B cell (primary cell): ENCODE results near the gene BUB1. TPM values are rescaled to one million over a fixed set of nuclear protein-coding genes. Genes with fewer than 3 reads are reported as not detected.

Experiments used
- ATAC-seq: fragments of 200-7000 bp; cut with Tn5 transposase; one replicate; pipeline ENCODE4 v1.10.0; 2021; ENCODE audit warnings: low read depth, mild to moderate bottlenecking, moderate number of reproducible peaks, moderate library complexity
- CTCF ChIA-PET: fragments of 350-600 bp; sonication (Branson Sonifier 250); formaldehyde crosslinking; loops from one replicate; lab custom pipeline; 2021; ENCODE audit warnings: antibody characterized with exemption, inconsistent platforms; lab: Charles Lee
- POLR2A ChIA-PET: fragments of 350-600 bp; sonication (Branson Sonifier 250); formaldehyde crosslinking; loops from one replicate; lab custom pipeline; 2021; ENCODE audit warnings: antibody characterized with exemption; lab: Charles Lee
- DNase-seq: peaks from one replicate; pipeline ENCODE4 v3.0.0; 2013
- H2AFZ ChIP-seq: 2 replicates; pipeline ENCODE4 v1.6.1; 2012; ENCODE audit warnings: mild to moderate bottlenecking, low read depth, low read length; ENCODE audit not compliant: insufficient read depth, poor library complexity, severe bottlenecking
- H3K27ac ChIP-seq, 2 donors: 1 replicate in 1 of 2; 2 replicates in 1 of 2; pipeline ENCODE4 v1.5.1; 2012 to 2013; ENCODE audit warnings: low read length in 2 of 2, mild to moderate bottlenecking in 2 of 2, moderate library complexity in 1 of 2
- H3K27me3 ChIP-seq, 4 experiments: fragments of 200-600 bp in 1 of 4; sonication (generic) in 1 of 4; replicated peaks in 1 of 4; 1 replicate in 2 of 4; 2 replicates in 2 of 4; pipeline versions ENCODE4 v1.6.1 to v1.7.0; 2013 to 2016; ENCODE audit warnings: low read length in 3 of 4, mild to moderate bottlenecking in 2 of 4, mixed read lengths in 1 of 4, moderate library complexity in 1 of 4; ENCODE audit not compliant: insufficient read depth in 4 of 4, control insufficient read depth in 3 of 4; ENCODE audit errors: control extremely low read depth in 1 of 4
- H3K36me3 ChIP-seq, 2 experiments: replicated peaks in 1 of 2; 1 replicate in 1 of 2; 2 replicates in 1 of 2; pipeline versions ENCODE4 v1.6.1 to v1.7.1; 2013; ENCODE audit warnings: low read length in 1 of 2; ENCODE audit not compliant: insufficient read depth in 2 of 2, control insufficient read depth in 1 of 2; ENCODE audit errors: control extremely low read depth in 1 of 2, extremely low read depth in 1 of 2
- H3K4me1 ChIP-seq, 2 donors: fragments of 200-600 bp in 1 of 2; sonication (generic) in 1 of 2; 1 replicate in 1 of 2; 2 replicates in 1 of 2; pipeline versions ENCODE4 v1.5.1 to v1.6.1; 2013 to 2017; ENCODE audit warnings: low read length in 2 of 2; ENCODE audit not compliant: control insufficient read depth in 2 of 2, insufficient read depth in 2 of 2
- H3K4me2 ChIP-seq: replicated peaks from 2 replicates; pipeline ENCODE3; 2012; ENCODE audit warnings: mild to moderate bottlenecking, low read depth, low read length; ENCODE audit not compliant: poor library complexity, severe bottlenecking
- H3K4me3 ChIP-seq, 5 experiments: fragments of 200-600 bp in 1 of 5; sonication (generic) in 1 of 5; 1 replicate in 3 of 5; 2 replicates in 2 of 5; pipeline versions ENCODE4 v1.5.1 to v1.7.0; 2011 to 2016; ENCODE audit warnings: low read length in 4 of 5, mild to moderate bottlenecking in 4 of 5, low read depth in 2 of 5, control low read depth in 1 of 5, moderate library complexity in 1 of 5; ENCODE audit not compliant: insufficient read depth in 1 of 5; ENCODE audit errors: control extremely low read depth in 1 of 5, extremely low read depth in 1 of 5
- H3K79me2 ChIP-seq: fragments of 200-600 bp; sonication (generic); one replicate; pipeline ENCODE4 v1.6.0; 2016; ENCODE audit warnings: low read length; ENCODE audit not compliant: control insufficient read depth, insufficient read depth
- H3K9ac ChIP-seq: fragments of 200-600 bp; sonication (generic); 2 replicates; pipeline ENCODE4 v1.6.1; 2017; ENCODE audit warnings: mild to moderate bottlenecking, low read length, moderate library complexity
- H3K9me3 ChIP-seq, 3 donors: one replicate each; pipeline versions ENCODE4 v1.6.1 to v1.7.1; 2013; ENCODE audit warnings: low read length in 2 of 3; ENCODE audit not compliant: control insufficient read depth in 2 of 3, insufficient read depth in 1 of 3; ENCODE audit errors: control extremely low read depth in 1 of 3
- H4K20me1 ChIP-seq: 2 replicates; pipeline ENCODE4 v1.6.0; 2012; ENCODE audit warnings: mild to moderate bottlenecking, low read length; ENCODE audit not compliant: insufficient read depth, control insufficient read depth, poor library complexity, severe bottlenecking
- H3K27ac Mint-ChIP-seq: one replicate; pipeline ENCODE4 v1.8.0; 2021; ENCODE audit warnings: mixed read lengths
- H3K27me3 Mint-ChIP-seq: one replicate; pipeline ENCODE4 v1.8.0; 2021; ENCODE audit warnings: mixed read lengths
- H3K4me1 Mint-ChIP-seq: one replicate; pipeline ENCODE4 v1.8.0; 2021; ENCODE audit warnings: mixed read lengths
- H3K4me3 Mint-ChIP-seq: one replicate; pipeline ENCODE4 v1.8.0; 2021; ENCODE audit warnings: mixed read lengths
- H3K9me3 Mint-ChIP-seq: one replicate; pipeline ENCODE4 v1.8.0; 2022; ENCODE audit warnings: mixed read lengths; ENCODE audit not compliant: insufficient read depth
- CTCF ChIP-seq: fragments of 200-600 bp; IDR thresholded peaks from one replicate; pipeline ENCODE4 v1.8.0; 2022; ENCODE audit warnings: antibody characterized with exemption, mild to moderate bottlenecking
- EZH2 ChIP-seq: IDR thresholded peaks from 2 replicates; pipeline ENCODE4 v1.6.1; 2012; ENCODE audit warnings: borderline replicate concordance, low read depth, mild to moderate bottlenecking, moderate library complexity, low read length; ENCODE audit not compliant: insufficient read depth, poor library complexity, severe bottlenecking
- WGBS: methylation state at CpG from one replicate; pipeline ENCODE4 v1.1.5; 2013; ENCODE audit warnings: missing lambda C conversion rate; ENCODE audit not compliant: insufficient coverage; 5-methylcytosine and 5-hydroxymethylcytosine counted together
- intact Hi-C: fragments of 100-400 bp; cut with micrococcal nuclease; formaldehyde crosslinking; loops from one replicate; pipeline ENCODE4 v1.10.0; 2022
- polyA plus RNA-seq: library from polyadenylated mRNA; depleted of rRNA; stranded (reverse); fragments of >200 nt; gene quantifications from 2 replicates; pipeline ENCODE4 v1.2.3, GENCODE V29; 2012
- total RNA-seq, 2 donors: library from RNA; stranded (reverse); fragments of 120-200 nt in 1 of 2; gene quantifications; 1 replicate in 1 of 2; 2 replicates in 1 of 2; pipeline versions ENCODE4 v1.2.3 to v1.2.4, GENCODE V29; 2013 to 2022

BUB1 gene
- total and polyA plus RNA-seq, 2 donors (not counting 1 experiment from before 2014, with no cell fraction given): 0.85 to 2.0 TPM

GRCh38 chr2:110718990-110719389 lies 41.1 kb upstream of the BUB1 start:
- Mint-ChIP-seq H3K27ac (no peak overlapping the region), H3K9me3 (no peaks in the 10 kb centered on the region), H3K27me3 (peaks cover 53% of the 10 kb centered on the region), H3K4me3 (no peak overlapping the region), H3K4me1 (no peaks in the 10 kb centered on the region)
- Histone ChIP-seq H4K20me1 (no peaks in the 10 kb centered on the region), H3K36me3 (no peaks in the 10 kb centered on the region), H2AFZ (no peak overlapping the region), H3K79me2 (no peaks in the 10 kb centered on the region), H3K27me3 (peaks cover 0 to 14% (median 10%) of the 10 kb centered on the region in 4 experiments), H3K9ac (no peak overlapping the region), H3K4me1 (no peaks in the 10 kb centered on the region), H3K9me3 (no peaks in the 10 kb centered on the region), H3K27ac (no peak overlapping the region), H3K4me2 (no peak overlapping the region), H3K4me3 (no peak overlapping the region)
- no peak for DNase-seq
- POLR2A ChIA-PET: no interaction called here
- intact Hi-C loops: no loop called here
- TF ChIP-seq CTCF (no peak), EZH2 (no peak)
- ATAC-seq: no peak
- CTCF ChIA-PET: interaction anchor here (0.7 kb wide), 1 partner anchor 9 kb away, joined by 3 read pairs; no protein-coding TSS in a partner anchor
- 80% methylated on average over 1 of the region's 2 CpGs for WGBS

GRCh38 chr2:110718382-110718781 lies 40.5 kb upstream of the BUB1 start:
- Histone ChIP-seq H3K4me1 (no peaks in the 10 kb centered on the region), H3K36me3 (no peaks in the 10 kb centered on the region), H3K27me3 (peaks cover 0 to 14% (median 10%) of the 10 kb centered on the region in 4 experiments), H3K9ac (no peak overlapping the region), H3K27ac (no peak overlapping the region), H3K9me3 (no peaks in the 10 kb centered on the region), H3K4me3 (no peak overlapping the region), H3K79me2 (no peaks in the 10 kb centered on the region), H2AFZ (no peak overlapping the region), H3K4me2 (no peak overlapping the region), H4K20me1 (no peaks in the 10 kb centered on the region)
- POLR2A ChIA-PET: no interaction called here
- no CpG with 5 or more reads among the region's 2 CpGs for WGBS
- Mint-ChIP-seq H3K27me3 (peaks cover 53% of the 10 kb centered on the region), H3K9me3 (no peaks in the 10 kb centered on the region), H3K27ac (no peak overlapping the region), H3K4me3 (no peak overlapping the region), H3K4me1 (no peaks in the 10 kb centered on the region)
- intact Hi-C loops: no loop called here
- ATAC-seq (no peak), DNase-seq (no peak)
- no peak for TF ChIP-seq CTCF
- no peak for TF ChIP-seq EZH2
- CTCF ChIA-PET: interaction anchor here (0.7 kb wide), 1 partner anchor 8 kb away, joined by 3 read pairs; no protein-coding TSS in a partner anchor
